Mesenchymal stem cell (in vitro differentiated cells and primary cell): ENCODE data around the gene SMCHD1.
"Not testable (repeated sequence)": the region's sequence is repeated elsewhere in the genome, so short reads cannot be mapped to it uniquely, and the experiment has no call there.

Experiments used
- DNase-seq: peaks from one replicate; pipeline ENCODE4 v3.0.0-alpha.2; 2013
- H2AFZ ChIP-seq: one replicate; pipeline ENCODE4 v1.6.1; 2013; ENCODE audit warnings: low read depth, mild to moderate bottlenecking, control low read depth, inconsistent platforms, low read length, moderate library complexity
- H2AK5ac ChIP-seq: 2 replicates; pipeline ENCODE4 v1.6.1; 2013; ENCODE audit warnings: low read length, moderate library complexity, mild to moderate bottlenecking, inconsistent platforms; ENCODE audit not compliant: severe bottlenecking
- H2BK120ac ChIP-seq: one replicate; pipeline ENCODE4 v1.6.1; 2013; ENCODE audit warnings: low read depth, mild to moderate bottlenecking, inconsistent platforms, low read length, moderate library complexity
- H2BK12ac ChIP-seq, 2 experiments: one replicate each; pipeline ENCODE4 v1.6.1; 2013; ENCODE audit warnings: inconsistent platforms in 2 of 2, low read length in 2 of 2, mild to moderate bottlenecking in 2 of 2, moderate library complexity in 2 of 2, control low read depth in 1 of 2
- H2BK15ac ChIP-seq: one replicate; pipeline ENCODE4 v1.6.1; 2013; ENCODE audit warnings: mild to moderate bottlenecking, low read depth, inconsistent platforms; ENCODE audit not compliant: poor library complexity, severe bottlenecking
- H2BK5ac ChIP-seq: 2 replicates; pipeline ENCODE4 v1.6.1; 2013; ENCODE audit warnings: low read depth, mild to moderate bottlenecking, low read length, control low read depth, inconsistent platforms; ENCODE audit not compliant: poor library complexity, severe bottlenecking
- H3K14ac ChIP-seq, 2 experiments: one replicate each; pipeline ENCODE4 v1.6.1; 2013; ENCODE audit warnings: inconsistent platforms in 2 of 2, low read length in 2 of 2, control low read depth in 1 of 2, mild to moderate bottlenecking in 1 of 2, moderate library complexity in 1 of 2
- H3K18ac ChIP-seq, 2 experiments: one replicate each; pipeline ENCODE4 v1.6.1; 2013; ENCODE audit warnings: inconsistent platforms in 2 of 2, low read length in 2 of 2, control low read depth in 1 of 2, low read depth in 1 of 2, mild to moderate bottlenecking in 1 of 2
- H3K23ac ChIP-seq, 2 experiments: one replicate each; pipeline ENCODE4 v1.6.1; 2013; ENCODE audit warnings: inconsistent platforms in 2 of 2, low read length in 2 of 2, mild to moderate bottlenecking in 2 of 2, moderate library complexity in 2 of 2, control low read depth in 1 of 2
- H3K27ac ChIP-seq: 2 replicates; pipeline ENCODE4 v1.5.1; 2013; ENCODE audit warnings: mild to moderate bottlenecking, moderate library complexity, low read length, control low read depth, inconsistent platforms; ENCODE audit not compliant: poor library complexity, severe bottlenecking
- H3K27me3 ChIP-seq, 2 experiments: 2 replicates each; pipeline versions ENCODE4 v1.6.1 to v1.7.0; 2013; ENCODE audit warnings: low read length in 2 of 2, mild to moderate bottlenecking in 2 of 2, moderate library complexity in 2 of 2, control low read depth in 1 of 2, inconsistent platforms in 1 of 2; ENCODE audit not compliant: control insufficient read depth in 1 of 2, insufficient read depth in 1 of 2
- H3K36me3 ChIP-seq, 2 experiments: 2 replicates each; pipeline versions ENCODE4 v1.6.1 to v1.7.0; 2013; ENCODE audit warnings: low read length in 2 of 2, control low read depth in 1 of 2, inconsistent platforms in 1 of 2, low read depth in 1 of 2, mild to moderate bottlenecking in 1 of 2; ENCODE audit not compliant: insufficient read depth in 2 of 2, control insufficient read depth in 1 of 2
- H3K4ac ChIP-seq, 2 experiments: one replicate each; pipeline ENCODE4 v1.6.1; 2013; ENCODE audit warnings: inconsistent platforms in 2 of 2, low read length in 2 of 2, mild to moderate bottlenecking in 2 of 2, moderate library complexity in 2 of 2, control low read depth in 1 of 2, low read depth in 1 of 2
- H3K4me1 ChIP-seq: 2 replicates; pipeline ENCODE4 v1.6.1; 2013; ENCODE audit warnings: low read depth, low read length, control low read depth; ENCODE audit not compliant: control insufficient read depth, insufficient read depth
- H3K4me2 ChIP-seq: 2 replicates; pipeline ENCODE4 v1.6.1; 2013; ENCODE audit warnings: low read length, mild to moderate bottlenecking, inconsistent platforms; ENCODE audit not compliant: poor library complexity, severe bottlenecking
- H3K4me3 ChIP-seq, 2 experiments: 2 replicates each; pipeline versions ENCODE4 v1.5.1 to v1.7.0; 2013; ENCODE audit warnings: low read length in 2 of 2, mild to moderate bottlenecking in 2 of 2, control low read depth in 1 of 2, low read depth in 1 of 2; ENCODE audit not compliant: insufficient read depth in 1 of 2
- H3K79me1 ChIP-seq: replicated peaks from 2 replicates; pipeline ENCODE4 v1.6.1; 2013; ENCODE audit warnings: mild to moderate bottlenecking, control low read depth, low read length, inconsistent platforms; ENCODE audit not compliant: poor library complexity, severe bottlenecking
- H3K9ac ChIP-seq: 2 replicates; pipeline ENCODE4 v1.7.0; 2013; ENCODE audit warnings: mild to moderate bottlenecking, low read length, moderate library complexity
- H3K9me3 ChIP-seq: 2 replicates; pipeline ENCODE4 v1.7.0; 2013; ENCODE audit warnings: mild to moderate bottlenecking, low read length; ENCODE audit not compliant: control insufficient read depth
- H4K8ac ChIP-seq: one replicate; pipeline ENCODE4 v1.6.1; 2013; ENCODE audit warnings: inconsistent platforms, mild to moderate bottlenecking, low read length, moderate library complexity
- H4K91ac ChIP-seq: one replicate; pipeline ENCODE4 v1.6.1; 2013; ENCODE audit warnings: mild to moderate bottlenecking, low read length, inconsistent platforms
- WGBS: methylation state at CpG from one replicate; pipeline ENCODE4 v1.1.7; 2013; ENCODE audit warnings: mixed read lengths; 5-methylcytosine and 5-hydroxymethylcytosine counted together

The SMCHD1 gene

GRCh38 chr18:2736823-2737222 lies 81.3 kb downstream of the SMCHD1 start:
- Histone ChIP-seq H3K9ac (no peak overlapping the region), H4K8ac (no peak overlapping the region), H3K79me1 (no peaks in the 10 kb centered on the region), H3K4me1 (no peaks in the 10 kb centered on the region), H3K27ac (no peak overlapping the region), H4K91ac (no peak overlapping the region), H2AFZ (no peak overlapping the region), H3K9me3 (peaks cover 3% of the 10 kb centered on the region), H2AK5ac (no peak overlapping the region), H3K14ac (no peak overlapping the region), H3K23ac (no peak overlapping the region), H2BK5ac (no peak overlapping the region), H3K4me2 (no peak overlapping the region), H2BK12ac (no peak overlapping the region), H3K18ac (no peak overlapping the region), H3K36me3 (peaks cover 9 to 93% of the 10 kb centered on the region in 2 experiments), H3K4me3 (no peak overlapping the region), H3K27me3 (no peaks in the 10 kb centered on the region), H2BK15ac (no peak overlapping the region), H2BK120ac (no peak overlapping the region), H3K4ac (no peak overlapping the region)
- WGBS: 82% methylated on average over 3 of the region's 3 CpGs
- DNase-seq: no peak

GRCh38 chr18:2740082-2740481 lies 84.6 kb downstream of the SMCHD1 start:
- H3K27ac ChIP-seq, H2BK5ac ChIP-seq, H3K18ac ChIP-seq, H3K14ac ChIP-seq, H3K23ac ChIP-seq, H4K8ac ChIP-seq, H2BK12ac ChIP-seq, DNase-seq, H3K4ac ChIP-seq, H4K91ac ChIP-seq, H2BK15ac ChIP-seq, H3K9me3 ChIP-seq, H2BK120ac ChIP-seq, H2AK5ac ChIP-seq, H3K9ac ChIP-seq, H3K4me3 ChIP-seq, H3K27me3 ChIP-seq, H3K4me1 ChIP-seq, H3K79me1 ChIP-seq, H2AFZ ChIP-seq, H3K4me2 ChIP-seq: not testable (repeated sequence)
- 100% methylated on average over 3 of the region's 3 CpGs for WGBS
- H3K36me3 ChIP-seq: peaks cover 8 to 92% of the 10 kb centered on the region in 2 experiments

- no peak overlapping the region for H3K23ac ChIP-seq
- no peak overlapping the region for H3K18ac ChIP-seq
- H3K27me3 ChIP-seq: no peaks in the 10 kb centered on the region
- peaks cover 1% of the 10 kb centered on the region for H3K79me1 ChIP-seq
- H3K4me2 ChIP-seq: no peak overlapping the region
- H3K9me3 ChIP-seq: no peaks in the 10 kb centered on the region
- no peak overlapping the region for H2BK120ac ChIP-seq
- no peak overlapping the region for H4K91ac ChIP-seq
- no peak overlapping the region for H3K14ac ChIP-seq
- H2AFZ ChIP-seq: no peak overlapping the region
- H3K27ac ChIP-seq: no peak overlapping the region
- H3K9ac ChIP-seq: no peak overlapping the region
- H4K8ac ChIP-seq: no peak overlapping the region
- no peaks in the 10 kb centered on the region for H3K4me1 ChIP-seq
- H3K4ac ChIP-seq: no peak overlapping the region
- H2AK5ac ChIP-seq: no peak overlapping the region
- H2BK12ac ChIP-seq: no peak overlapping the region
- no peak overlapping the region for H3K4me3 ChIP-seq
- H2BK5ac ChIP-seq: no peak overlapping the region
- peaks cover 3 to 91% of the 10 kb centered on the region in 2 experiments for H3K36me3 ChIP-seq
- H2BK15ac ChIP-seq: no peak overlapping the region
- no peak for DNase-seq
Observed at GRCh38 chr18:2746274-2746673, 90.7 kb downstream of the SMCHD1 start.

- H4K91ac ChIP-seq: no peak overlapping the region
- WGBS: no CpG with 5 or more reads among the region's 1 CpG
- H3K9me3 ChIP-seq: no peaks in the 10 kb centered on the region
Observed at GRCh38 chr18:2758309-2758708, 102.8 kb downstream of the SMCHD1 start.

More at GRCh38 chr18:2758309-2758708, 102.8 kb downstream of the SMCHD1 start:
- H2BK5ac ChIP-seq: no peak overlapping the region
- no peak overlapping the region for H2AK5ac ChIP-seq
- H3K79me1 ChIP-seq: peaks cover 10% of the 10 kb centered on the region
- no peak overlapping the region for H3K23ac ChIP-seq
- H3K14ac ChIP-seq: no peak overlapping the region
- no peak overlapping the region for H4K8ac ChIP-seq
- H3K4ac ChIP-seq: no peak overlapping the region
- H3K27me3 ChIP-seq: no peaks in the 10 kb centered on the region
- H3K4me2 ChIP-seq: no peak overlapping the region
- H3K27ac ChIP-seq: no peak overlapping the region
- H2BK15ac ChIP-seq: no peak overlapping the region
- no peak overlapping the region for H3K4me3 ChIP-seq
- DNase-seq: no peak
- H3K4me1 ChIP-seq: no peaks in the 10 kb centered on the region
- peaks cover 7 to 74% of the 10 kb centered on the region in 2 experiments for H3K36me3 ChIP-seq
- no peak overlapping the region for H2AFZ ChIP-seq
- no peak overlapping the region for H2BK120ac ChIP-seq
- no peak overlapping the region for H2BK12ac ChIP-seq
- H3K18ac ChIP-seq: no peak overlapping the region
- no peak overlapping the region for H3K9ac ChIP-seq
